ENCODE data around the gene ENTREP1.

DNA sequence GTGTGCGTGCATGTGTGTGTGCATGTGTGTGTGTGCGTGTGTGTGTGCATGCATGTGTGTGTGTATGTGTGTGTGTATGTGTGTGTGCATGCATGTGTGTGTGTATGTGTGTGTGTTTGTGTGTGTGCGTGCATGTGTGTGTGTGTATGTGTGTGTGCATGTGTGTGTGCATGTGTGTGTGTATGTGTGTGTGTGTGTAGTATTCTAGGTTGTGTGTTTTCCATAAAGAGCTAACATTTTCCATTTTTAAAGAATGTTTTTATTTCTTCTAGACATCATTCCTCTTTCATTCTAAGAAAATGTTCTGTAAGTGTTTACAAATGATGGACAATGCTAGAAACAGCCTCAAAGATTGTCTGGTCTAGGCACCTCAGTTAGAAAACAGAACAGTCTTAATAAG is 15.6 kb downstream of the ENTREP1 start:
- TF ChIP-seq CTCF (IDR thresholded peaks at IDR 0.05) (no peak), JUND (IDR thresholded peaks at IDR 0.05) (no peak), YY1 (IDR thresholded peaks at IDR 0.05; ENCODE audit: low read depth) (no peak), FOXJ3 (CRISPR knock-in tag; IDR thresholded peaks at IDR 0.05) (no peak), RAD21 (IDR thresholded peaks at IDR 0.05; ENCODE audit: low read length) (no peak), POLR2AphosphoS5 (IDR thresholded peaks at IDR 0.05; ENCODE audit: low read depth, low read length) (no peak), FOSL2 (IDR thresholded peaks at IDR 0.05; ENCODE audit: borderline replicate concordance, low read depth) (no peak), FOXM1 (IDR thresholded peaks at IDR 0.05; ENCODE audit: low read depth) (no peak), PBX3 (IDR thresholded peaks at IDR 0.05) (no peak)
